ENCODE data around the gene FER1L5. TPM values are rescaled to one million over a fixed set of nuclear protein-coding genes. Genes with fewer than 3 reads are reported as not detected.

Gene FER1L5
- total RNA-seq, result 0.50 and 0.51 TPM in 2 replicates
- polyA plus RNA-seq, result 0.16 and 0.24 TPM in 2 replicates
- polyA plus RNA-seq (2012), result 0.10 and 0.24 TPM in 2 replicates
- polyA minus RNA-seq (ENCODE audit: low replicate concordance), result 0.35 and 0.67 TPM in 2 replicates

- H3K36me3 ChIP-seq (ENCODE audit: control insufficient read depth, insufficient read depth, low read length), result no peaks in the 10 kb centered on the region
- DNase-seq (ENCODE audit: low read depth in 2 of 2), result peak; percentile 69 to 80
- no peaks in the 10 kb centered on the region for H4K20me1 ChIP-seq (ENCODE audit: control insufficient read depth, extremely low read depth, insufficient read depth, low read length)
- no peaks in the 10 kb centered on the region for H3K4me1 ChIP-seq (ENCODE audit: control insufficient read depth, extremely low read depth, insufficient read depth, low read length)
- no peaks in the 10 kb centered on the region for H3K27me3 ChIP-seq (ENCODE audit: control insufficient read depth, insufficient read depth, low read length)
- peak within 1 kb of the TSS; percentile 59 for H3K27ac ChIP-seq (ENCODE audit: insufficient read depth, low read length)
- peak within 1 kb of the TSS; percentile 51 for H3K9ac ChIP-seq (ENCODE audit: insufficient read depth, low read length)
- peak within 1 kb of the TSS; percentile 98 for H2AFZ ChIP-seq (ENCODE audit: low read length)
- H3K4me2 ChIP-seq (ENCODE audit: extremely low read depth, insufficient read depth, low read length), result peak within 1 kb of the TSS; percentile 90
- H3K4me3 ChIP-seq (replicated peaks in 1 of 4; ENCODE audit: control extremely low read depth in 1 of 4, insufficient read depth in 1 of 4, low read depth in 3 of 4, low read length in 4 of 4), result peak within 1 kb of the TSS; percentile 58 to 65 (median 63)
- no peaks in the 10 kb centered on the region for H3K9me3 ChIP-seq (ENCODE audit: control insufficient read depth, insufficient read depth, low read depth, low read length)
- TF ChIP-seq CTCF (conservative IDR thresholded peaks at IDR 0.05 in 1 of 2, IDR thresholded peaks at IDR 0.05 in 1 of 2; ENCODE audit: low read depth in 1 of 2, low read length in 2 of 2) (no peak), EZH2 (IDR thresholded peaks at IDR 0.05; ENCODE audit: low read length, missing control alignments) (no peak)
- no peaks in the 10 kb centered on the region for H3K79me2 ChIP-seq (ENCODE audit: control insufficient read depth, insufficient read depth, low read length)
These were observed at the start of gene FER1L5 for GRCh38 chr2:96642564-96643360. TSS of gene FER1L5 (plus strand) at chr2:96642764. CDS start at chr2:96642837, 73 bp downstream.

- Histone ChIP-seq H3K36me3 (ENCODE audit: control insufficient read depth, insufficient read depth, low read length) (peaks cover 9% of the 10 kb centered on the region), H3K9me3 (ENCODE audit: control insufficient read depth, insufficient read depth, low read depth, low read length) (no peaks in the 10 kb centered on the region), H2AFZ (ENCODE audit: low read length) (no peak overlapping the region), H3K27ac (ENCODE audit: insufficient read depth, low read length) (no peak overlapping the region), H4K20me1 (ENCODE audit: control insufficient read depth, extremely low read depth, insufficient read depth, low read length) (no peaks in the 10 kb centered on the region), H3K4me3 (replicated peaks in 1 of 4; ENCODE audit: control extremely low read depth in 1 of 4, insufficient read depth in 1 of 4, low read depth in 3 of 4, low read length in 4 of 4) (no peak overlapping the region), H3K79me2 (ENCODE audit: control insufficient read depth, insufficient read depth, low read length) (no peaks in the 10 kb centered on the region), H3K9ac (ENCODE audit: insufficient read depth, low read length) (no peak overlapping the region), H3K27me3 (ENCODE audit: control insufficient read depth, insufficient read depth, low read length) (no peaks in the 10 kb centered on the region), H3K4me2 (ENCODE audit: extremely low read depth, insufficient read depth, low read length) (no peak overlapping the region), H3K4me1 (ENCODE audit: control insufficient read depth, extremely low read depth, insufficient read depth, low read length) (no peaks in the 10 kb centered on the region)
- no peak for DNase-seq (ENCODE audit: low read depth in 2 of 2)
- TF ChIP-seq CTCF (conservative IDR thresholded peaks at IDR 0.05 in 1 of 2, IDR thresholded peaks at IDR 0.05 in 1 of 2; ENCODE audit: low read depth in 1 of 2, low read length in 2 of 2) (no peak), EZH2 (IDR thresholded peaks at IDR 0.05; ENCODE audit: low read length, missing control alignments) (no peak)
These were observed 48.3 kb upstream of the FER1L5 start for GRCh38 chr2:96594282-96594681.

- Histone ChIP-seq H3K9ac (ENCODE audit: insufficient read depth, low read length) (no peak overlapping the region), H4K20me1 (ENCODE audit: control insufficient read depth, extremely low read depth, insufficient read depth, low read length) (no peaks in the 10 kb centered on the region), H3K4me3 (replicated peaks in 1 of 4; ENCODE audit: control extremely low read depth in 1 of 4, insufficient read depth in 1 of 4, low read depth in 3 of 4, low read length in 4 of 4) (no peak overlapping the region), H3K27ac (ENCODE audit: insufficient read depth, low read length) (no peak overlapping the region), H3K4me2 (ENCODE audit: extremely low read depth, insufficient read depth, low read length) (no peak overlapping the region), H3K27me3 (ENCODE audit: control insufficient read depth, insufficient read depth, low read length) (no peaks in the 10 kb centered on the region), H3K9me3 (ENCODE audit: control insufficient read depth, insufficient read depth, low read depth, low read length) (no peaks in the 10 kb centered on the region), H3K79me2 (ENCODE audit: control insufficient read depth, insufficient read depth, low read length) (no peaks in the 10 kb centered on the region), H3K36me3 (ENCODE audit: control insufficient read depth, insufficient read depth, low read length) (peaks cover 9% of the 10 kb centered on the region), H3K4me1 (ENCODE audit: control insufficient read depth, extremely low read depth, insufficient read depth, low read length) (no peaks in the 10 kb centered on the region), H2AFZ (ENCODE audit: low read length) (no peak overlapping the region)
- no peak for DNase-seq (ENCODE audit: low read depth in 2 of 2)
- no peak for TF ChIP-seq EZH2 (IDR thresholded peaks at IDR 0.05; ENCODE audit: low read length, missing control alignments)
- no peak for TF ChIP-seq CTCF (conservative IDR thresholded peaks at IDR 0.05 in 1 of 2, IDR thresholded peaks at IDR 0.05 in 1 of 2; ENCODE audit: low read depth in 1 of 2, low read length in 2 of 2)
These were observed 47.8 kb upstream of the FER1L5 start for GRCh38 chr2:96594691-96595152.

Data from fibroblast of lung (primary cell).